Measurements from ENCODE around the gene LTK.

DNA sequence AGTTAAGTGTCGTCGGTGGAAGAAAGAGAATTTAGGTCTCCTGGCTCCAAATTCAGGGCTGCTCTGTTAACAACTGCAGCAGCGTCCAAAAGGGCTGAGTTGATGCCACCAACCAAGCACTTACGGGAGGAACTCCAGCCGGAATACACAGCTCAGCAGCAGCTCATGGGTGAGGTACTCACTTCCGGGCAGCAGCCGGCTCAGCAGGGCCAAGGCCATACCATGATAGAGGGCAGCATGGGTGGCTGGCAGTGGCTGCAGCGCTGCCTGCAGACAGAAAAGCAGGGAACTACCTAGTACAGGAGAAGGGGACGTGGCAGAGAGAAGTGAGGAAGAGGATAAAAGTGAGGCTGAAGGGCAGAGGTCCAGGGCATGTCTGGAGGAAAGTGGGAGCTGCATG, 8.0 kb upstream of the LTK start:
- TF ChIP-seq, protein P1, sequence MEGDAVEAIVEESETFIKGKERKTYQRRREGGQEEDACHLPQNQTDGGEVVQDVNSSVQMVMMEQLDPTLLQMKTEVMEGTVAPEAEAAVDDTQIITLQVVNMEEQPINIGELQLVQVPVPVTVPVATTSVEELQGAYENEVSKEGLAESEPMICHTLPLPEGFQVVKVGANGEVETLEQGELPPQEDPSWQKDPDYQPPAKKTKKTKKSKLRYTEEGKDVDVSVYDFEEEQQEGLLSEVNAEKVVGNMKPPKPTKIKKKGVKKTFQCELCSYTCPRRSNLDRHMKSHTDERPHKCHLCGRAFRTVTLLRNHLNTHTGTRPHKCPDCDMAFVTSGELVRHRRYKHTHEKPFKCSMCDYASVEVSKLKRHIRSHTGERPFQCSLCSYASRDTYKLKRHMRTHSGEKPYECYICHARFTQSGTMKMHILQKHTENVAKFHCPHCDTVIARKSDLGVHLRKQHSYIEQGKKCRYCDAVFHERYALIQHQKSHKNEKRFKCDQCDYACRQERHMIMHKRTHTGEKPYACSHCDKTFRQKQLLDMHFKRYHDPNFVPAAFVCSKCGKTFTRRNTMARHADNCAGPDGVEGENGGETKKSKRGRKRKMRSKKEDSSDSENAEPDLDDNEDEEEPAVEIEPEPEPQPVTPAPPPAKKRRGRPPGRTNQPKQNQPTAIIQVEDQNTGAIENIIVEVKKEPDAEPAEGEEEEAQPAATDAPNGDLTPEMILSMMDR (IDR thresholded peaks at IDR 0.05; ENCODE audit: low read depth, low read length) = no peak
- no peak for TF ChIP-seq EZH2phosphoT487 (IDR thresholded peaks at IDR 0.05; ENCODE audit: low read depth)
